ENCODE measurements around the gene ZNF775.

Gene ZNF775

GRCh38 chr7:150441524-150441923 lies 62.4 kb downstream of the ZNF775 start:
- DNase-seq: no peak

DNA sequence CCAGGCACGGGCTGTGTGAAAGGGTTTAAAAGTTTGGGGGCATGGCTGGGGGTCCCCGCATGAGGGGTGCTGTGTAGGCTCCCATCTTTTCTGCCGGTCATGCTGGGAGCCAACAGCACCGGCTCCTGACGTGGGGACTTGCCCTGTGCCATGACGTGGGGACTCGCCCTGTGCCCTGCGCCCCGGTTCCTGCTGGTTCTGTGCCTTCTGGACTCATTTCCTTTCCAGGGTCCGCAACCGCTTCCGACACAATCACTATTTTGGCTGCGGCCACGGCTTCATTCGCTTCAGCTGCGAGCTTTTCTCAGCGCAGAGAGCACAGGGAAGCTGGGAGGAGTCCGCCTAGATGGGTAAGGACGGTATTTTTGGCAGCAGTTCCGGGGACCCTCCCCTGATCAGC lies 63.7 kb downstream of the ZNF775 start:
- DNase-seq: no peak

- no peak for DNase-seq
Measured at GRCh38 chr7:150443793-150444540, 64.8 kb downstream of the ZNF775 start.

DNA sequence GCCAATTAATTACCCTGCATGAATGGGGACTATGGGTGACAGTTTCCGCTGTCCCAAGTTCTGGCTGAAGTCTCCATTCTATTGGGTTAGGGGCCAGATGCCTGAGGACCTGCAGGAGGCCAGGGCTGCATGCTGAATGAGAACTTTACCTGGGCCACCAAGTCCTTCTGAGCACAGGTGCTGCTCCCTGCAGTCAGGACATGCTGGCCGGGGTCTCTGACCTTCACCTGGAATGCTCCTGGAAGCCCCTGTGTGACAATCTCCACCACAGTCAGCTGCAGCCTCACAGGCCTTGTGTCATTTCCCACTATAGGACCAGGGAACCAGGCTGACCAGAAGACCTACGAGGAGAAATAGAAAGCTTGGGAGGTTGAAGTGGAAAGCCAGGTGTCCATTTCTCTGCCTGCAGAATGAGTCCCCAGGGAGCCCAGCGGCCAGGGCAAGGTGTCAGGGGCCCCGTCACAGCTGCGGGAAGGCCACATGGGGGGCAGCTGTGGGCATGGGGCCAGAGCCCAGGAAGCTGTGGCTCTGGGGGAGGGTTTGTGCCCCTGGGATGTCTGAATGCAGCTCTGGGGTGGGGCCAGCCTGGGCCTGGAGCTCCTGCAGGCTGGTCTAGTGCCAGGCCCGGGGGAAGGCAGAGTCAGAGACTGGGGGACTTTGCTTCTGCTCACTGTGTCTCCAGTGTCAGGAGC lies 65.7 kb downstream of the ZNF775 start:
- DNase-seq: no peak

- no peak for DNase-seq
Measured at GRCh38 chr7:150446288-150446938, 67.3 kb downstream of the ZNF775 start.

Data from suppressor macrophage (primary cell).